Esophagus squamous epithelium (tissue), 5 donors: Measurements from ENCODE around the gene JUN. TPM values are rescaled to one million over a fixed set of nuclear protein-coding genes. Genes with fewer than 3 reads are reported as not detected.

ENCODE experiments used
- DNase-seq: peaks from one replicate; lab custom pipeline; 2025; lab: John Stamatoyannopoulos, UW
- H3K27ac ChIP-seq, 4 donors: fragments of 200-600 bp; sonication (generic); one replicate each; pipeline ENCODE4 v1.5.1; 2016 to 2019; ENCODE audit warnings: mild to moderate bottlenecking in 1 of 4
- H3K27me3 ChIP-seq, 4 donors: fragments of 200-600 bp; sonication (generic); 1 replicate in 3 of 4; 2 replicates in 1 of 4; pipeline versions ENCODE4 v1.5.1 to v1.6.0; 2017 to 2021; ENCODE audit warnings: antibody characterized with exemption in 1 of 4
- H3K36me3 ChIP-seq, 3 donors: fragments of 200-600 bp; sonication (generic); one replicate each; pipeline ENCODE4 v1.5.1; 2016 to 2019
- H3K4me1 ChIP-seq, 3 donors: fragments of 200-600 bp; sonication (generic); one replicate each; pipeline ENCODE4 v1.5.1; 2017 to 2019
- H3K4me3 ChIP-seq, 4 donors: fragments of 200-600 bp; sonication (generic); 1 replicate in 3 of 4; 2 replicates in 1 of 4; pipeline ENCODE4 v1.5.1; 2016 to 2019; ENCODE audit warnings: mild to moderate bottlenecking in 2 of 4, moderate library complexity in 1 of 4
- H3K9me3 ChIP-seq, 3 donors: fragments of 200-600 bp; sonication (generic); one replicate each; pipeline ENCODE4 v1.5.1; 2016 to 2019
- POLR2A ChIP-seq, 4 donors: fragments of 450-650 bp; IDR thresholded peaks; one replicate each; pipeline ENCODE4 v1.6.1; 2017; ENCODE audit warnings: antibody characterized with exemption in 4 of 4, mild to moderate bottlenecking in 4 of 4, moderate library complexity in 3 of 4
- WGBS, 2 donors: methylation state at CpG; one replicate each; pipeline ENCODE4 v1.1.5; 2018; 5-methylcytosine and 5-hydroxymethylcytosine counted together
- intact Hi-C: fragments of 100-400 bp; cut with DNase I; formaldehyde crosslinking; loops from one replicate; pipeline ENCODE4 v1.15.0; 2022
- total RNA-seq, 4 donors: library from RNA; depleted of rRNA; stranded (reverse); fragments of >200 nt; gene quantifications; one replicate each; pipeline ENCODE4 v1.1.0, GENCODE V29; 2016
- TF ChIP-seq, protein P1 (sequence below), 6 experiments: fragments of 450-650 bp in 4 of 6; fragments of 200-600 bp in 2 of 6; sonication (generic) in 2 of 6; IDR thresholded peaks; one replicate each; pipeline ENCODE4 v1.5.1; 2016 to 2019; ENCODE audit warnings: antibody characterized with exemption in 6 of 6, mild to moderate bottlenecking in 4 of 6, moderate library complexity in 4 of 6
- donor health status: DM: yes; HTN: yes; CAD: no.

Gene JUN
- total RNA-seq, 4 donors from 2014 or later, result 48.5 to 128 (median 66.1) TPM

DNA sequence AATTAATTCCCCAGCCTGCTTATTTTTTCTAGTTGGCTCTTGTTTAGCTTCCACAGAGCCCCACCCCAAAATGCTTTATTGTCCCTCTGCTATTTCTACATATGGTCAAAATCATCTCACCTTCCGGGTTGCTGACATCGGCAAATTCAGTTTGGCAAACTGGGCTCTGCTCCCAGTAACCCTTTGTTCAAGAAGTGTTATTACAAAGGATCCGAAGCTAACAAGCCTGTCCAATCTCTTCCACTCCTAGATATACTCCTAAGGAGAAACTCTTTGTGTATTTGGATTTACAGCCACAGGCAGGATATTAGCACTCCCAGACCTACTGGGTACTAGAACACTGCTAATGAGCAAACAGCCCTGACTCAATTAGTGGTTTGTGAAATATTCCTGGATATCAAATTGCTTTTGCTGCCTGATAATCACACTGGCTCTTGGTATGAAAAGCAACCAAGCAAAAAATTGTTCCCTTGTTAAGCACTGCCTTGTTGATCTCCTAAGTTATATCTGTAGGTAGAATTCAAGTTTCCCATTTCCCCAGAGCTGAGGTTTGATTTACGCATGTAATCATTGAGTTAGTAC lies 4.0 kb downstream of the JUN start:
- H3K9me3 ChIP-seq, result no peaks in the 10 kb centered on the region
- intact Hi-C loops, result loop anchor here (10.0 kb wide), 4 partner anchors 115 to 925 kb away; partner anchors contain the start of gene FGGY
- no peak for DNase-seq
- H3K4me3 ChIP-seq, result peak overlapping the region in 3 of 4 donors; percentile 84 to 87 (median 86)
- peaks cover 0 to 40% (median 0%) of the 10 kb centered on the region in 3 donors for H3K4me1 ChIP-seq
- peaks cover 0 to 10% (median 0%) of the 10 kb centered on the region in 3 donors for H3K36me3 ChIP-seq
- no peaks in the 10 kb centered on the region for H3K27me3 ChIP-seq
- H3K27ac ChIP-seq, result peak overlapping the region; percentile 96 to 100 (median 100)
- TF ChIP-seq, protein P1, sequence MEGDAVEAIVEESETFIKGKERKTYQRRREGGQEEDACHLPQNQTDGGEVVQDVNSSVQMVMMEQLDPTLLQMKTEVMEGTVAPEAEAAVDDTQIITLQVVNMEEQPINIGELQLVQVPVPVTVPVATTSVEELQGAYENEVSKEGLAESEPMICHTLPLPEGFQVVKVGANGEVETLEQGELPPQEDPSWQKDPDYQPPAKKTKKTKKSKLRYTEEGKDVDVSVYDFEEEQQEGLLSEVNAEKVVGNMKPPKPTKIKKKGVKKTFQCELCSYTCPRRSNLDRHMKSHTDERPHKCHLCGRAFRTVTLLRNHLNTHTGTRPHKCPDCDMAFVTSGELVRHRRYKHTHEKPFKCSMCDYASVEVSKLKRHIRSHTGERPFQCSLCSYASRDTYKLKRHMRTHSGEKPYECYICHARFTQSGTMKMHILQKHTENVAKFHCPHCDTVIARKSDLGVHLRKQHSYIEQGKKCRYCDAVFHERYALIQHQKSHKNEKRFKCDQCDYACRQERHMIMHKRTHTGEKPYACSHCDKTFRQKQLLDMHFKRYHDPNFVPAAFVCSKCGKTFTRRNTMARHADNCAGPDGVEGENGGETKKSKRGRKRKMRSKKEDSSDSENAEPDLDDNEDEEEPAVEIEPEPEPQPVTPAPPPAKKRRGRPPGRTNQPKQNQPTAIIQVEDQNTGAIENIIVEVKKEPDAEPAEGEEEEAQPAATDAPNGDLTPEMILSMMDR (IDR thresholded peaks at IDR 0.05), result peak in 1 of 6 experiments; percentile 6
- TF ChIP-seq POLR2A (IDR thresholded peaks at IDR 0.05), result peak in 3 of 4 donors; percentile 16 to 61 (median 40)
- 25 to 30% methylated on average over 4 of the region's 4 CpGs for WGBS, 2 donors

DNA sequence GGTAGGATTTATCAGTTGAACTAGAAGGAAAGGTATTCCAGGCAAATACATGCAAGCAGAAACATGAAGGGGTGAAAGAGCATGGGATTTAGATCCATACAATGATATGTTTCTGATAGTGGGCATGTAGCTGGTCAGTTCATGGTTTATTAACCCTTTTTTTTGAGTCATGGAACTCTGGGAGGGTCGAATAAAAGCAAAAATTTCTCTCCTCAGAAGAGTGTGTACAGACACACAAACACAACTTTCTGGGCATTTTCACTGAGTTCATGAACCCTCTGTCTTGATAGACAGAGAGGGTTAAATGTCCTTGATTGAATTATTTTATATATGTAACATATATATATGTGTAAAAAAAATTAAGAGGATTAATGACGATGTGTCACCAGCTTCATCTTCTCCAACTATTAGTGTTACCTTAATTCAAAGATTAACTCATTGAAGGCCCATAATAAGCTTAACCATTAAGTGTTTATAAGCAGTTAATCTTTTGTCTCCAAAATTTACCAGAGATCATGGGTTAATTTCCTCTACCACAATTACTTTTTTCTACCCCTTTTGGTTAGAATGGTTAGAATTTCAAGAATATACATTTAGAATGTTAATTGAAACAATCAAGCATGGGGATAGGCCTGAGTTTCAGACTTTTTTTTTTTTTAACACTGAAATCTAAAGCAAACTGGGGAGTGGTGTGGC lies 4.6 kb downstream of the JUN start:
- H3K27ac ChIP-seq, result peak overlapping the region; percentile 96 to 100 (median 100)
- 27 to 34% methylated on average over 2 of the region's 2 CpGs for WGBS, 2 donors

DNA sequence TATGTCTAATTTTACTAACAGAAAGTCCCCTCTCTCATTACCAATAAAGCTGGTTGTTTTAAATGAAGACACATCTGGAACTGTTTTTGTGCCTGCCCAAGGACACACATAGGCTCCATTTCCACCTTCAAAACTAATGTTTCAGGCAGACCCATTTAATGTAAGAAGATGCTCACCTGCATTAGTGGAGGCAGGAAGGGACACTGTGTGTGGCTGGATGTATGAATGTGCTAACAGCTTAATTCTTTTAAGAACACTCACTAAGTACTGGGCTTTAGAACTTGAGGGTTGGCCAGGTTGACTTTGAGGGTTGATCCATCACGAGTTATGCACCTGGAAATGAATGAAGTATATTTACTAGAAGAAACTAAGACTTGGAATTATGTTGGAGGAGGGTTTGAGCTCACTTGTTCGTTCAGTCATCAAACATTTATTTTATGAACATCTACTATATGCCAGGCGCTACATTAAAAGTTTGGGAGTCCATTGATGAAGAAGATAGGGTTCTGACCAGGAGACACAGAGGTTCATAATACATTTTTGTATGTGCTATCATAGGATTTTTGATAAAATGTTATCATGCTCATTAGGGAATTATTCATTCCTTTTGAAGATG lies 5.4 kb downstream of the JUN start:
- Histone ChIP-seq H3K27me3 (no peaks in the 10 kb centered on the region), H3K4me3 (no peak overlapping the region), H3K4me1 (peaks cover 4 to 46% (median 6%) of the 10 kb centered on the region in 3 donors), H3K9me3 (no peaks in the 10 kb centered on the region), H3K36me3 (peaks cover 0 to 10% (median 0%) of the 10 kb centered on the region in 3 donors), H3K27ac (peak overlapping the region in 3 of 4 donors; percentile 96 to 100 (median 99))
- no peak for TF ChIP-seq POLR2A (IDR thresholded peaks at IDR 0.05)
- TF ChIP-seq, protein P1 (IDR thresholded peaks at IDR 0.05), result no peak
- no peak for DNase-seq
- intact Hi-C loops, result no loop called here
- WGBS, 2 donors, result 66 to 72% methylated on average over 3 of the region's 3 CpGs

More for the DNA sequence above, 4.6 kb downstream of the JUN start:
- no peaks in the 10 kb centered on the region for H3K9me3 ChIP-seq
- no peak for DNase-seq
- intact Hi-C loops, result no loop called here
- peaks cover 0 to 40% (median 0%) of the 10 kb centered on the region in 3 donors for H3K4me1 ChIP-seq
- no peak for TF ChIP-seq POLR2A (IDR thresholded peaks at IDR 0.05)
- TF ChIP-seq, protein P1 (IDR thresholded peaks at IDR 0.05), result no peak
- peaks cover 0 to 10% (median 0%) of the 10 kb centered on the region in 3 donors for H3K36me3 ChIP-seq
- no peak overlapping the region for H3K4me3 ChIP-seq
- no peaks in the 10 kb centered on the region for H3K27me3 ChIP-seq

DNA sequence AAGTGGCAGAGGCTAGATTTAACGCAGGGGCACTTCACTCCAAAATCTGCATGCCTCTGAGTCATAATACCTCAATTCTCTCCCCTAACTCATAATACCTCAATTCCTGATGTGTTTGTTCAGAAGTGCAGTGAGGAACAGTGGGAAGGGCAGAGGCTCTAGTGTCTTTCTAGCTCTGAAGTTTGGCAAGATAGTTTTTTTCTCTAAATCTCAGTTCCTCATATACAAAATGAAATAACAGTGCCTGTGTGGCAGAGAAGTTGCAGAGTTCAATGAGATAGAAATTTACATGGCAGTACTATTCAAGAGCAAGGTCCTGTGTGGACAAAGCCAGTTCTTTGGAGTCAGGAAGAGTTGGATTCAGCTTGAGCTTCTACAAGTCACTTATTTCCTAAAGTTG lies 9.8 kb downstream of the JUN start:
- H3K36me3 ChIP-seq, result no peaks in the 10 kb centered on the region
- intact Hi-C loops, result no loop called here
- TF ChIP-seq POLR2A (IDR thresholded peaks at IDR 0.05), result no peak
- TF ChIP-seq, protein P1 (IDR thresholded peaks at IDR 0.05), result no peak
- DNase-seq, result no peak
- no peak overlapping the region for H3K4me3 ChIP-seq
- WGBS, 2 donors, result 71 to 80% methylated on average over 1 of the region's 1 CpG
- H3K4me1 ChIP-seq, result peaks cover 12 to 37% (median 12%) of the 10 kb centered on the region in 3 donors
- peak overlapping the region in 3 of 4 donors; percentile 25 to 78 (median 60) for H3K27ac ChIP-seq
- H3K27me3 ChIP-seq, result no peaks in the 10 kb centered on the region
- no peaks in the 10 kb centered on the region for H3K9me3 ChIP-seq
